ENCODE measurements around the gene ETV1.

DNA sequence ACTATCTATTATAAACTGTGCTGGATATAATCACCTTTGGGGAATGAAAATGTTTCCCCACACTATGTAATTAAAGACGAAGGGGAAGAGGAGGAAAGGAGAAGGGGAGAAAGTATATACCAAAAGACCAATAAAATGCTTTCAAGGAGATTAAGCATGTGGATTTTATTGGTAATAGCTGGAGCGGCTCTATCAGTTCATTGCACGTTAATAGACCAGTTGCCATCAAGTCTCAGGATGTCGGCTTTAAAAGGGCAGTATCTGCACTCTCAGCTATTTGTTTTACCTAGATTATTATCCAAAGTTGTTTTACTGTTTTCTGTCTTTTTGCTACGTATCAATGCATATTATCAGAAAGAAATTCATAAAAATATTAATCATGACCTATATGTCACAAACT is 9.0 kb downstream of the ETV1 start:
- TF ChIP-seq SUZ12 (IDR thresholded peaks at IDR 0.05; ENCODE audit: extremely low read depth, insufficient read depth, insufficient read length) (no peak), YY1 (IDR thresholded peaks at IDR 0.05; ENCODE audit: insufficient read depth, insufficient read length) (no peak)

All from NT2/D1 (cell line).